NCI-H2196 (cell line): ENCODE results near the gene NR6A1.
"Not testable (repeated sequence)": the region's sequence is repeated elsewhere in the genome, so short reads cannot be mapped to it uniquely, and the experiment has no call there.

ENCODE experiments used
- DNase-seq: peaks from one replicate; lab custom pipeline; 2025; ENCODE audit not compliant: unreplicated experiment; lab: John Stamatoyannopoulos, UW

NR6A1 gene

GRCh38 chr9:124778575-124779367 lies 7.7 kb upstream of the NR6A1 start:
- no peak for DNase-seq

GRCh38 chr9:124776954-124777648 lies 6.0 kb upstream of the NR6A1 start, which contains the start of gene OLFML2A:
TSS of gene OLFML2A (plus strand) at chr9:124777133. CDS start at chr9:124777271, 138 bp downstream.
- DNase-seq = peak; percentile 35

- no peak for DNase-seq
Measured at GRCh38 chr9:124776618-124776953, 5.5 kb upstream of the NR6A1 start.

- DNase-seq = peak; percentile 77
Measured at GRCh38 chr9:124774129-124774978, 3.2 kb upstream of the NR6A1 start.

GRCh38 chr9:124773473-124774128 lies 2.5 kb upstream of the NR6A1 start:
- no peak for DNase-seq

- DNase-seq = not testable (repeated sequence)
Measured at GRCh38 chr9:124772877-124773276, 1.8 kb upstream of the NR6A1 start.

GRCh38 chr9:124771867-124772679 lies 962 bp upstream of the NR6A1 start:
- peak; percentile 79 for DNase-seq

- DNase-seq = peak; percentile 22
Measured at GRCh38 chr9:124770359-124771020, 621 bp downstream of the NR6A1 start.

- peak; percentile 22 for DNase-seq
Measured at GRCh38 chr9:124769549-124770358, 1.4 kb downstream of the NR6A1 start.

- no peak for DNase-seq
Measured at GRCh38 chr9:124768750-124769548, 2.2 kb downstream of the NR6A1 start.

GRCh38 chr9:124768334-124768733 lies 2.8 kb downstream of the NR6A1 start:
- DNase-seq = no peak

GRCh38 chr9:124767821-124768220 lies 3.3 kb downstream of the NR6A1 start:
- DNase-seq = no peak

- no peak for DNase-seq
Measured at GRCh38 chr9:124766815-124767554, 4.1 kb downstream of the NR6A1 start.

- DNase-seq = no peak
Measured at GRCh38 chr9:124766326-124766725, 4.8 kb downstream of the NR6A1 start.

- DNase-seq = no peak
Measured at GRCh38 chr9:124765439-124765835, 5.7 kb downstream of the NR6A1 start.

- DNase-seq = peak; percentile 37
Measured at GRCh38 chr9:124764774-124765438, 6.2 kb downstream of the NR6A1 start.

GRCh38 chr9:124762633-124763032 lies 8.5 kb downstream of the NR6A1 start:
- no peak for DNase-seq
